Body of pancreas (tissue), 4 donors: ENCODE data around the gene UTP25.

ENCODE experiments used
- CTCF ChIP-seq, 7 experiments: fragments of 450-650 bp in 4 of 7; fragments of 200-600 bp in 3 of 7; sonication (generic) in 3 of 7; IDR thresholded peaks; one replicate each; pipeline ENCODE4 v1.5.1; 2016 to 2019; ENCODE audit warnings: antibody characterized with exemption in 7 of 7
- POLR2A ChIP-seq, 3 donors: fragments of 450-650 bp; IDR thresholded peaks; one replicate each; pipeline ENCODE4 v1.6.1; 2016; ENCODE audit warnings: antibody characterized with exemption in 3 of 3, mild to moderate bottlenecking in 2 of 3

- no peak for TF ChIP-seq CTCF (IDR thresholded peaks at IDR 0.05)
- TF ChIP-seq POLR2A (IDR thresholded peaks at IDR 0.05): no peak
These were observed 73.4 kb downstream of the UTP25 start for GRCh38 chr1:209901211-209901610.
